MM.1S (cell line): ENCODE results near the gene KIF5C.

Source experiments
- DNase-seq: peaks from one replicate; pipeline ENCODE4 v3.0.0-alpha.2; 2015
- H2AFZ ChIP-seq: fragments of 300-600 bp; sonication (generic); 2 replicates; pipeline ENCODE4 v1.6.0; 2016; ENCODE audit warnings: antibody characterized with exemption, low read length
- H3F3A ChIP-seq: fragments of 300-600 bp; sonication (generic); 2 replicates; pipeline ENCODE4 v1.6.1; 2016; ENCODE audit warnings: mild to moderate bottlenecking, antibody characterized with exemption, low read length, moderate library complexity, mixed read lengths; ENCODE audit not compliant: insufficient read depth
- H3K27ac ChIP-seq: fragments of 300-600 bp; sonication (generic); 2 replicates; pipeline ENCODE4 v1.5.1; 2016; ENCODE audit warnings: mild to moderate bottlenecking, low read length
- H3K27me3 ChIP-seq: fragments of 300-600 bp; sonication (generic); replicated peaks from 2 replicates; pipeline ENCODE4 v1.6.0; 2016; ENCODE audit warnings: low read length; ENCODE audit not compliant: insufficient read depth
- H3K36me3 ChIP-seq: fragments of 300-600 bp; sonication (generic); replicated peaks from 2 replicates; pipeline ENCODE4 v1.6.1; 2016; ENCODE audit warnings: mild to moderate bottlenecking, low read length, mixed read lengths; ENCODE audit not compliant: insufficient read depth
- H3K4me1 ChIP-seq: fragments of 300-600 bp; sonication (generic); 2 replicates; pipeline ENCODE4 v1.6.1; 2016; ENCODE audit warnings: low read length, mixed read lengths
- H3K4me2 ChIP-seq: fragments of 300-600 bp; sonication (generic); 2 replicates; pipeline ENCODE4 v1.6.0; 2016; ENCODE audit warnings: low read depth, low read length
- H3K4me3 ChIP-seq: fragments of 300-600 bp; sonication (generic); 2 replicates; pipeline ENCODE4 v1.5.1; 2016; ENCODE audit warnings: low read length, mixed read lengths
- H3K79me2 ChIP-seq: fragments of 300-600 bp; sonication (generic); 2 replicates; pipeline ENCODE4 v1.6.1; 2016; ENCODE audit warnings: mixed run types, low read length, mixed read lengths
- H3K9ac ChIP-seq: fragments of 300-600 bp; sonication (generic); 2 replicates; pipeline ENCODE4 v1.6.1; 2016; ENCODE audit warnings: low read length, mixed read lengths
- H3K9me2 ChIP-seq: fragments of 300-600 bp; sonication (generic); replicated peaks from 2 replicates; pipeline ENCODE4 v1.6.1; 2016; ENCODE audit warnings: mild to moderate bottlenecking, low read length, mixed read lengths; ENCODE audit not compliant: insufficient read depth
- H3K9me3 ChIP-seq: fragments of 300-600 bp; sonication (generic); replicated peaks from 2 replicates; pipeline ENCODE4 v1.6.1; 2016; ENCODE audit warnings: mild to moderate bottlenecking, low read length, mixed read lengths; ENCODE audit not compliant: insufficient read depth
- H4K20me1 ChIP-seq: fragments of 300-600 bp; sonication (generic); 2 replicates; pipeline ENCODE4 v1.6.1; 2016; ENCODE audit warnings: mild to moderate bottlenecking, low read length, moderate library complexity, mixed read lengths; ENCODE audit not compliant: insufficient read depth
- EZH2 ChIP-seq: fragments of 300-600 bp; sonication (generic); optimal IDR thresholded peaks from 2 replicates; pipeline ENCODE3; 2017; ENCODE audit warnings: low read depth, mild to moderate bottlenecking, antibody characterized with exemption, low read length, mixed read lengths
- EZH2phosphoT487 ChIP-seq: fragments of 300-600 bp; sonication (generic); IDR thresholded peaks from 2 replicates; pipeline ENCODE4 v1.6.1; 2018; ENCODE audit warnings: antibody characterized with exemption, low read length
- TF ChIP-seq, protein P1 (sequence below): fragments of 300-600 bp; sonication (generic); IDR thresholded peaks from 2 replicates; pipeline ENCODE4 v1.5.1; 2016; ENCODE audit warnings: antibody characterized with exemption, low read length, mixed read lengths

KIF5C gene

DNA sequence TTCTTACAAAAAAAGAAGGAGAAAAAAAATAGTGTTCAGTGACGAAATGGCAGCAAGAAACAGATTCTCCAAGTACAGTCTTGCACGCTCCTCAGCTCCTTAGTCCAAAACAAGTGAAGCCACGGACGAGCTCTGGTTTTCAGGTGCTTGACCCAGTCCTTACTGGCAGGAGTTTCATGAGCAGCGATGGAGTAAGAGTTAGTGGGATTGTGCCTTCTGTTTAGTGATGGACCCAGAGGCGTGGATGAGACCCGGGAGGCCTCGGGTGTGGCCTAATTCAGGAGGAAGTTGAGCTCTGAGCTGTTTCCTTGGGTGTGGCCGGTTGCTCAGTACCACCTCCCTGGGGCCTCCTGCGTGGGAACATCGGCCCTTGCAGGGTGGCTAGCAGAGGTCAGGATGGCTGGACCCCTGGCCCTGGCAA is 52.0 kb downstream of the KIF5C start:
- Histone ChIP-seq H3K9me3 (no peaks in the 10 kb centered on the region), H3K4me2 (peak overlapping the region; percentile 69), H4K20me1 (no peaks in the 10 kb centered on the region), H3K79me2 (no peaks in the 10 kb centered on the region), H2AFZ (peak overlapping the region; percentile 73), H3K4me1 (no peaks in the 10 kb centered on the region), H3K36me3 (no peaks in the 10 kb centered on the region), H3K27ac (no peak overlapping the region), H3K9me2 (no peaks in the 10 kb centered on the region), H3K9ac (peak overlapping the region; percentile 10; the same call in 1 of the 2 replicates), H3F3A (no peaks in the 10 kb centered on the region), H3K27me3 (no peaks in the 10 kb centered on the region), H3K4me3 (peak overlapping the region; percentile 47)
- peak; percentile 6 for DNase-seq
- TF ChIP-seq EZH2phosphoT487: no peak
- TF ChIP-seq, protein P1, sequence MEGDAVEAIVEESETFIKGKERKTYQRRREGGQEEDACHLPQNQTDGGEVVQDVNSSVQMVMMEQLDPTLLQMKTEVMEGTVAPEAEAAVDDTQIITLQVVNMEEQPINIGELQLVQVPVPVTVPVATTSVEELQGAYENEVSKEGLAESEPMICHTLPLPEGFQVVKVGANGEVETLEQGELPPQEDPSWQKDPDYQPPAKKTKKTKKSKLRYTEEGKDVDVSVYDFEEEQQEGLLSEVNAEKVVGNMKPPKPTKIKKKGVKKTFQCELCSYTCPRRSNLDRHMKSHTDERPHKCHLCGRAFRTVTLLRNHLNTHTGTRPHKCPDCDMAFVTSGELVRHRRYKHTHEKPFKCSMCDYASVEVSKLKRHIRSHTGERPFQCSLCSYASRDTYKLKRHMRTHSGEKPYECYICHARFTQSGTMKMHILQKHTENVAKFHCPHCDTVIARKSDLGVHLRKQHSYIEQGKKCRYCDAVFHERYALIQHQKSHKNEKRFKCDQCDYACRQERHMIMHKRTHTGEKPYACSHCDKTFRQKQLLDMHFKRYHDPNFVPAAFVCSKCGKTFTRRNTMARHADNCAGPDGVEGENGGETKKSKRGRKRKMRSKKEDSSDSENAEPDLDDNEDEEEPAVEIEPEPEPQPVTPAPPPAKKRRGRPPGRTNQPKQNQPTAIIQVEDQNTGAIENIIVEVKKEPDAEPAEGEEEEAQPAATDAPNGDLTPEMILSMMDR: no peak
- no peak for TF ChIP-seq EZH2

DNA sequence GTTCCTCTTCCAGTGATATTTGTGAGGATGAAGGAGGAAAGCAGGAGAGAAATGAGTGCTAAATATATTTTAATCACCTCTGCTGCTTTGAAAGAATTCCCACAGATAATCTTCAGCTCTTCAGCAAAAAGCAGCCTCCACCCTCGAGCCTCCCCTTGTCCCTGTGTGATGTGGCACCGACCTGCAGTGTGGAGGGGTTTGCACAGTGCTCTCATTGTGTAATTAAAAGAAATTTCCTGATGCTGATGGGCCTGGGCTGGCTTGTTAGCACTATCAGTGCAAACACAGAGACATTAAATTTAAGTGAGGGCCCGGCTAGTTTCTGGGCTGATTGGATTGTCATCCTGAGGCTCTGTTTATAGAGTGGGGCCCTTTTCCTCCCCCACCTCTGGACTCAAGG is 53.4 kb downstream of the KIF5C start:
- TF ChIP-seq, protein P1: no peak
- no peak for TF ChIP-seq EZH2phosphoT487
- TF ChIP-seq EZH2: no peak
- H3K27me3 ChIP-seq: no peaks in the 10 kb centered on the region
- no peak overlapping the region for H3K4me3 ChIP-seq
- no peak overlapping the region for H2AFZ ChIP-seq
- DNase-seq: no peak
- no peak overlapping the region for H3K27ac ChIP-seq
- H4K20me1 ChIP-seq: no peaks in the 10 kb centered on the region
- H3K36me3 ChIP-seq: no peaks in the 10 kb centered on the region
- no peak overlapping the region for H3K4me2 ChIP-seq
- H3K79me2 ChIP-seq: no peaks in the 10 kb centered on the region
- H3K9ac ChIP-seq: no peak overlapping the region
- no peaks in the 10 kb centered on the region for H3F3A ChIP-seq
- no peaks in the 10 kb centered on the region for H3K9me2 ChIP-seq
- H3K9me3 ChIP-seq: no peaks in the 10 kb centered on the region
- H3K4me1 ChIP-seq: no peaks in the 10 kb centered on the region

DNA sequence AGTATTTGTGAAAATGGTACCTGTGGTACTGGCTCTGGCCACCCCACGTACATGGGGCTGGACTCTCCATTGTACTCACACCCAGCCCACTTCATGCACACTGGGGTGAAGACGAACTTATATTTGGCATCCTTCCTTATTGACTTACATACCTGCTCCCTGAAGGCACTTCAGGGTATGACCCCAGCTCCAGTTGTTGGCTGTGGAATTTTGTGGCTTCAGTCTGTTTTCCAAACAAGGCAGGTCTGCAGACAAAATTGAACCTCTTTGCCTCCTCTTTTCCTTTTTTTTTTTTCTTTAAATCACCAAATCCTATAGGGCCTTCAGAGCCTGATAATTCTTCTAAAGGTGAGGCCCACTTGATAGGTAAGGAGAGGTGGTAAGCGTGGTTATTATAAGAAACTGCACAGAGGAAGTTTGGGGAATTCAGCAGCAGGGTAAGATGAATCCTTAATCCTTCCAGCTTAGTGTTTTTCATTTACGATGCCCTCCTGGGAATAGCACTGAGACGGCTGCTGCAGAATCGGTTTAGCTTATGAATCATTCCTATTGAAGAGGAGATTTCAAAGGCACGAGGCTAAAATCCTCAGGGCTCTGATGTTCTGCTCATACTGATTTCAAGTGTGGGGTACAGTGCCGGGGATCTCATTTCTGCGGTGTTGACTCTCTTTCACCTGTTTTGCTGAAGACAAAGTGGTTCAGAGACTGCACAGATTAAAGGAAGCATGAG is 55.2 kb downstream of the KIF5C start:
- H3K9ac ChIP-seq: no peak overlapping the region
- H3K4me2 ChIP-seq: no peak overlapping the region
- H3K27ac ChIP-seq: no peak overlapping the region
- no peaks in the 10 kb centered on the region for H4K20me1 ChIP-seq
- no peaks in the 10 kb centered on the region for H3K4me1 ChIP-seq
- H3K36me3 ChIP-seq: no peaks in the 10 kb centered on the region
- H3K9me3 ChIP-seq: no peaks in the 10 kb centered on the region
- no peaks in the 10 kb centered on the region for H3K79me2 ChIP-seq
- no peak for DNase-seq
- TF ChIP-seq, protein P1: no peak
- no peak for TF ChIP-seq EZH2
- TF ChIP-seq EZH2phosphoT487: no peak
- H3K4me3 ChIP-seq: no peak overlapping the region
- H2AFZ ChIP-seq: no peak overlapping the region
- H3K9me2 ChIP-seq: no peaks in the 10 kb centered on the region
- H3K27me3 ChIP-seq: no peaks in the 10 kb centered on the region
- no peaks in the 10 kb centered on the region for H3F3A ChIP-seq
